ENCODE results near the gene LAMA1. TPM values are rescaled to one million over a fixed set of nuclear protein-coding genes. Genes with fewer than 3 reads are reported as not detected.

Gene LAMA1
- total and polyA plus RNA-seq, 10 of the 15 experiments (the other 5 are each of a cell fraction or from before 2014, with no cell fraction given) = under 0.01 to 1.9 (median 0.06) TPM; not detected in 6

DNA sequence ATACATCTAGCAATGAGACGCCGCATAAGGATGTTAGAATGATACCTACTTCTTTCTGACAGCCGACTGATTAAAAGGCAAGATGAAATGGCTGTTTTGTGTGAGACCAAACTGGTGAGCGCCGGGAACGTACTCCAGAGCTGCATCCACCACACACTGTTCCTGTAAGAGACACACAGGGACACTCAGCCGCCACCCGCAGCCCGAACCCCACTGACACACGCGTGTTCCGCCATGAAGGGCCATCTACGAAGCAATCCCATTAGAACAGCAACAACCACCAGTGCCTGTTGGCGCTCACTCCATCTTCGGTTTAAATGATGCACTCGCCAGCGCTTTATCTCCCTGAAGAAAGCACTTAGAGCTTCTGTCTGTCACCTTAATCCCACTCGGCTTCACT is 162.3 kb downstream of the LAMA1 start (continued):
- TF ChIP-seq BACH1 (IDR thresholded peaks at IDR 0.05; ENCODE audit: borderline replicate concordance) (no peak), ESRRA (IDR thresholded peaks at IDR 0.05; ENCODE audit: low read length) (no peak)

- in situ Hi-C loops (cut with MboI) (no loop called here), intact Hi-C loops (cut with micrococcal nuclease; ENCODE audit: unreplicated experiment) (no loop called here)
- DNase-seq (ENCODE audit: low read depth, low spot score) = no peak
- CTCF ChIA-PET = no interaction called here
- no peak overlapping the region for H3K4me2 ChIP-seq (ENCODE audit: control insufficient read depth, insufficient read depth)
- no peaks in the 10 kb centered on the region for H3K9me3 ChIP-seq (replicated peaks; ENCODE audit: control insufficient read depth, insufficient read depth, low read length)
- H3K27ac ChIP-seq (ENCODE audit: control insufficient read depth, insufficient read depth) = no peak overlapping the region
- no peak overlapping the region for H3K4me3 ChIP-seq
- no peak for TF ChIP-seq ZSCAN29 (IDR thresholded peaks at IDR 0.05)
- TF ChIP-seq POLR2AphosphoS5 (IDR thresholded peaks at IDR 0.05; ENCODE audit: low read length) = no peak
- no peak for TF ChIP-seq CREB1 (IDR thresholded peaks at IDR 0.05; ENCODE audit: low read depth)
- TF ChIP-seq, protein P1, sequence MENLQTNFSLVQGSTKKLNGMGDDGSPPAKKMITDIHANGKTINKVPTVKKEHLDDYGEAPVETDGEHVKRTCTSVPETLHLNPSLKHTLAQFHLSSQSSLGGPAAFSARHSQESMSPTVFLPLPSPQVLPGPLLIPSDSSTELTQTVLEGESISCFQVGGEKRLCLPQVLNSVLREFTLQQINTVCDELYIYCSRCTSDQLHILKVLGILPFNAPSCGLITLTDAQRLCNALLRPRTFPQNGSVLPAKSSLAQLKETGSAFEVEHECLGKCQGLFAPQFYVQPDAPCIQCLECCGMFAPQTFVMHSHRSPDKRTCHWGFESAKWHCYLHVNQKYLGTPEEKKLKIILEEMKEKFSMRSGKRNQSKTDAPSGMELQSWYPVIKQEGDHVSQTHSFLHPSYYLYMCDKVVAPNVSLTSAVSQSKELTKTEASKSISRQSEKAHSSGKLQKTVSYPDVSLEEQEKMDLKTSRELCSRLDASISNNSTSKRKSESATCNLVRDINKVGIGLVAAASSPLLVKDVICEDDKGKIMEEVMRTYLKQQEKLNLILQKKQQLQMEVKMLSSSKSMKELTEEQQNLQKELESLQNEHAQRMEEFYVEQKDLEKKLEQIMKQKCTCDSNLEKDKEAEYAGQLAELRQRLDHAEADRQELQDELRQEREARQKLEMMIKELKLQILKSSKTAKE (IDR thresholded peaks at IDR 0.05; ENCODE audit: low read depth, poor library complexity, severe bottlenecking) = no peak
- TF ChIP-seq MYB (IDR thresholded peaks at IDR 0.05; ENCODE audit: borderline replicate concordance, low read depth, low read length) = no peak
- TF ChIP-seq NFYA (IDR thresholded peaks at IDR 0.05; ENCODE audit: borderline replicate concordance, low read depth, low read length) = no peak
- no peak for TF ChIP-seq SUZ12 (IDR thresholded peaks at IDR 0.05; ENCODE audit: unreplicated experiment)
- no peak for TF ChIP-seq IKZF2 (IDR thresholded peaks at IDR 0.05)
- no peak for TF ChIP-seq WRNIP1 (IDR thresholded peaks at IDR 0.05; ENCODE audit: borderline replicate concordance, low read depth, low read length)
- no peak for TF ChIP-seq RB1 (IDR thresholded peaks at IDR 0.05; ENCODE audit: borderline replicate concordance)
- TF ChIP-seq, protein P2, sequence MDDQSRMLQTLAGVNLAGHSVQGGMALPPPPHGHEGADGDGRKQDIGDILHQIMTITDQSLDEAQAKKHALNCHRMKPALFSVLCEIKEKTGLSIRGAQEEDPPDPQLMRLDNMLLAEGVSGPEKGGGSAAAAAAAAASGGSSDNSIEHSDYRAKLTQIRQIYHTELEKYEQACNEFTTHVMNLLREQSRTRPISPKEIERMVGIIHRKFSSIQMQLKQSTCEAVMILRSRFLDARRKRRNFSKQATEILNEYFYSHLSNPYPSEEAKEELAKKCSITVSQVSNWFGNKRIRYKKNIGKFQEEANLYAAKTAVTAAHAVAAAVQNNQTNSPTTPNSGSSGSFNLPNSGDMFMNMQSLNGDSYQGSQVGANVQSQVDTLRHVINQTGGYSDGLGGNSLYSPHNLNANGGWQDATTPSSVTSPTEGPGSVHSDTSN (IDR thresholded peaks at IDR 0.05; ENCODE audit: insufficient replicate concordance, low read depth, low read length) = no peak
- no peak for TF ChIP-seq JUND (IDR thresholded peaks at IDR 0.05; ENCODE audit: low read depth, low read length)
- no peak for TF ChIP-seq KLF5 (IDR thresholded peaks at IDR 0.05; ENCODE audit: partially characterized antibody)
- H3K9ac ChIP-seq (ENCODE audit: control insufficient read depth, insufficient read depth, low read length) = no peak overlapping the region
- H3K4me1 ChIP-seq (ENCODE audit: control insufficient read depth, insufficient read depth, low read length) = no peaks in the 10 kb centered on the region
- no peak for FAIRE-seq
- POLR2A ChIA-PET = no interaction called here
- no peaks in the 10 kb centered on the region for H4K20me1 ChIP-seq (ENCODE audit: control insufficient read depth, insufficient read depth)
- H2AFZ ChIP-seq (ENCODE audit: control insufficient read depth, low read depth, low read length) = no peak overlapping the region
- RAD21 ChIA-PET (ENCODE audit: unreplicated experiment) = no interaction called here
- no peaks in the 10 kb centered on the region; a peak in 1 of 4 replicates for H3K27me3 ChIP-seq (replicated peaks in 1 of 2; ENCODE audit: control insufficient read depth in 2 of 2, insufficient read depth in 2 of 2, low read length in 1 of 2)
- SMC1A ChIA-PET (ENCODE audit: uncharacterized antibody, unreplicated experiment) = no interaction called here
- no peaks in the 10 kb centered on the region for H3K79me2 ChIP-seq (ENCODE audit: control insufficient read depth, insufficient read depth, low read length)
- WGBS (ENCODE audit: insufficient coverage, insufficient replicate concordance, low lambda C conversion rate, missing lambda C conversion rate) = 0% methylated on average over 4 of the region's 4 CpGs
- no peaks in the 10 kb centered on the region for H3K36me3 ChIP-seq (ENCODE audit: control insufficient read depth in 2 of 2, insufficient read depth in 2 of 2, low read length in 1 of 2)
- no TSS peak for BruUV-seq (replicated peaks)
- no peak for ATAC-seq
Observed at GRCh38 chr18:6954501-6954900, 163.1 kb downstream of the LAMA1 start.

All from GM12878 (cell line).